Neuronal stem cell (in vitro differentiated cells): ENCODE data around the gene NRG3.

Experiments used
- DNase-seq: peaks from one replicate; pipeline ENCODE4 v3.0.0-alpha.2; 2013; ENCODE audit warnings: low spot score
- H2AFZ ChIP-seq: one replicate; pipeline ENCODE4 v1.6.1; 2013; ENCODE audit warnings: mild to moderate bottlenecking, low read length, inconsistent platforms
- H2AK5ac ChIP-seq: 2 replicates; pipeline ENCODE4 v1.6.1; 2013; ENCODE audit warnings: low read depth, mild to moderate bottlenecking, inconsistent platforms, low read length, moderate library complexity, mixed read lengths
- H2BK120ac ChIP-seq: 2 replicates; pipeline ENCODE4 v1.6.1; 2013; ENCODE audit warnings: low read depth, mild to moderate bottlenecking, inconsistent platforms, low read length, moderate library complexity, mixed read lengths
- H2BK12ac ChIP-seq: one replicate; pipeline ENCODE4 v1.6.1; 2013; ENCODE audit warnings: low read length, inconsistent platforms
- H2BK15ac ChIP-seq: 2 replicates; pipeline ENCODE4 v1.6.1; 2013; ENCODE audit warnings: mild to moderate bottlenecking, low read length, inconsistent platforms, mixed read lengths
- H2BK5ac ChIP-seq: one replicate; pipeline ENCODE4 v1.6.1; 2013; ENCODE audit warnings: inconsistent platforms, mild to moderate bottlenecking, low read length, moderate library complexity
- H3K14ac ChIP-seq: one replicate; pipeline ENCODE4 v1.6.1; 2013; ENCODE audit warnings: low read length, inconsistent platforms
- H3K18ac ChIP-seq: 2 replicates; pipeline ENCODE4 v1.6.1; 2013; ENCODE audit warnings: low read length, inconsistent platforms
- H3K23ac ChIP-seq: 2 replicates; pipeline ENCODE4 v1.6.1; 2013; ENCODE audit warnings: low read depth, mild to moderate bottlenecking, mixed read lengths, low read length, inconsistent platforms; ENCODE audit not compliant: poor library complexity
- H3K27ac ChIP-seq: replicated peaks from 3 replicates; pipeline ENCODE4 v1.5.1; 2013; ENCODE audit warnings: low read length, inconsistent platforms
- H3K27me3 ChIP-seq, 3 experiments: 2 replicates each; pipeline ENCODE4 v1.6.1; 2013; ENCODE audit warnings: low read length in 3 of 3, mild to moderate bottlenecking in 2 of 3, inconsistent platforms in 1 of 3, low read depth in 1 of 3, mixed read lengths in 1 of 3, moderate library complexity in 1 of 3; ENCODE audit not compliant: control insufficient read depth in 3 of 3, insufficient read depth in 3 of 3
- H3K36me3 ChIP-seq, 2 donors: replicated peaks in 1 of 2; 2 replicates each; pipeline ENCODE4 v1.6.1; 2013; ENCODE audit warnings: low read length in 2 of 2; ENCODE audit not compliant: control insufficient read depth in 2 of 2, insufficient read depth in 2 of 2
- H3K4ac ChIP-seq: 2 replicates; pipeline ENCODE4 v1.6.1; 2013; ENCODE audit warnings: inconsistent platforms, mild to moderate bottlenecking, low read length, moderate library complexity
- H3K4me1 ChIP-seq, 2 donors: 1 replicate in 1 of 2; 2 replicates in 1 of 2; pipeline ENCODE4 v1.6.1; 2013; ENCODE audit warnings: low read length in 2 of 2, low read depth in 1 of 2; ENCODE audit not compliant: control insufficient read depth in 2 of 2, insufficient read depth in 1 of 2
- H3K4me2 ChIP-seq: one replicate; pipeline ENCODE4 v1.6.1; 2013; ENCODE audit warnings: mild to moderate bottlenecking, low read length, inconsistent platforms; ENCODE audit not compliant: insufficient read depth, poor library complexity, severe bottlenecking
- H3K4me3 ChIP-seq, 2 donors: 2 replicates each; pipeline ENCODE4 v1.5.1; 2013; ENCODE audit warnings: low read length in 2 of 2, mild to moderate bottlenecking in 2 of 2, inconsistent platforms in 1 of 2, moderate library complexity in 1 of 2
- H3K79me1 ChIP-seq: one replicate; pipeline ENCODE4 v1.6.1; 2013; ENCODE audit warnings: low read depth, mild to moderate bottlenecking, inconsistent platforms, low read length, moderate library complexity
- H3K9ac ChIP-seq: one replicate; pipeline ENCODE4 v1.6.1; 2013; ENCODE audit warnings: mild to moderate bottlenecking, low read depth, low read length, inconsistent platforms; ENCODE audit not compliant: poor library complexity
- H3K9me3 ChIP-seq, 2 donors: replicated peaks in 1 of 2; 2 replicates each; pipeline versions ENCODE3 to v1.6.1; 2013; ENCODE audit warnings: low read length in 2 of 2, mild to moderate bottlenecking in 2 of 2, inconsistent platforms in 1 of 2, low read depth in 1 of 2, mixed read lengths in 1 of 2, moderate library complexity in 1 of 2; ENCODE audit not compliant: control insufficient read depth in 2 of 2, insufficient read depth in 1 of 2
- H4K8ac ChIP-seq: one replicate; pipeline ENCODE4 v1.6.1; 2013; ENCODE audit warnings: low read depth, mild to moderate bottlenecking, inconsistent platforms, low read length, moderate library complexity
- H4K91ac ChIP-seq: one replicate; pipeline ENCODE4 v1.6.1; 2013; ENCODE audit warnings: low read length, low read depth, mild to moderate bottlenecking, inconsistent platforms; ENCODE audit not compliant: poor library complexity
- WGBS, 2 donors: extraction: QIAGEN DNeasy Blood & Tissue Kit; methylation state at CpG; one replicate each; pipeline ENCODE4 v1.1.7; 2013; ENCODE audit warnings: missing lambda C conversion rate in 2 of 2, mixed read lengths in 1 of 2; ENCODE audit not compliant: insufficient read length in 2 of 2, insufficient replicate concordance in 1 of 2; ENCODE audit errors: extremely low coverage in 2 of 2; 5-methylcytosine and 5-hydroxymethylcytosine counted together

Gene NRG3

DNA sequence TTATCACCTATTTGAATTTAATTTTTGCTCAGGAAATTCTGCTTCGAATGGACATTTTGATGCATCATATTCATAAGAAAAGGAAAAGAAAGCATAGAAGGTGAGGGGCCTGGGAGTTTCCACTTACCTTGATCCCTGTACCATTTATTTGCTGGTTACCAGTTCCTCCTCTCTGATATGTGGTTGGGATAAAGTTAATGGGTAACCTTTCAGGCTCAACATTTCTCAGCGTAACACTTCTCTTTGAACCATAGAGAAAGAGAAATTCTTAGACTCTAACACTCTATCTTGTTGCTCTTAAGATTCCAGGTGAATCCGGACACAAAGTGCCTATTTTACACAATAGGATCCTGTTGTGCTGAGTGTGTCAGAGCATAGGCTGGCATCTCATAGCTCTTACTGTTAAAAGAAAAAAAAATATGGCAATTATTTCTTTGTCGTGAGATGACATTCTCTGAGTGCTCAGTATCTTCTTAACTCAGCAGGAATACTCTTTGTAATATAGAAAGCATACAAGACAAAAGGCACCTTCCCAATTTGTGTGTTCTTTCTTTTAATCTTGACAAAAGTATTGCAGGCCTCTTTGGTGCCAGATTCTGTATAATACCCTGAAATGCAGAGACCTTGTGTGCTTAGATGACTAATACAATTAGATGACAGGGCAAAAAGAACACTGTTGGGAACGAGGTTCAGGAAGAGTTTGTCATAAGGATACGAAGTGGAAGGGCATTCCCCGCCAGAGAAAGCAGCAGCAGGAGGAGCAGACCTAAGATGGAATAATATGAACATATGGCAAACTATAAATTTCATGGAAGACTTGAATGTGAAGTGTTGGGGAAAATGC is 689.6 kb downstream of the NRG3 start:
- H3K23ac ChIP-seq, result no peak overlapping the region
- no peaks in the 10 kb centered on the region for H3K79me1 ChIP-seq
- no peak overlapping the region for H3K18ac ChIP-seq
- no peak overlapping the region for H4K91ac ChIP-seq
- H3K9me3 ChIP-seq, result peaks cover 0 to 5% of the 10 kb centered on the region in 2 donors
- no peak overlapping the region for H2BK5ac ChIP-seq
- no peak overlapping the region for H2AK5ac ChIP-seq
- H3K36me3 ChIP-seq, result no peaks in the 10 kb centered on the region
- H3K4me2 ChIP-seq, result no peak overlapping the region
- H2BK120ac ChIP-seq, result no peak overlapping the region
- DNase-seq, result no peak
- no peak overlapping the region for H3K14ac ChIP-seq
- H3K4me3 ChIP-seq, result no peak overlapping the region
- no peak overlapping the region for H3K27ac ChIP-seq
- no peak overlapping the region for H2BK15ac ChIP-seq
- H2BK12ac ChIP-seq, result no peak overlapping the region
- no peak overlapping the region for H3K4ac ChIP-seq
- H4K8ac ChIP-seq, result no peak overlapping the region
- no peak overlapping the region for H3K9ac ChIP-seq
- peaks cover 2 to 5% of the 10 kb centered on the region in 2 donors for H3K4me1 ChIP-seq
- no CpG with 5 or more reads among the region's 7 CpGs for WGBS, 2 donors
- peak overlapping the region; percentile 36 for H2AFZ ChIP-seq
- H3K27me3 ChIP-seq, result no peaks in the 10 kb centered on the region

DNA sequence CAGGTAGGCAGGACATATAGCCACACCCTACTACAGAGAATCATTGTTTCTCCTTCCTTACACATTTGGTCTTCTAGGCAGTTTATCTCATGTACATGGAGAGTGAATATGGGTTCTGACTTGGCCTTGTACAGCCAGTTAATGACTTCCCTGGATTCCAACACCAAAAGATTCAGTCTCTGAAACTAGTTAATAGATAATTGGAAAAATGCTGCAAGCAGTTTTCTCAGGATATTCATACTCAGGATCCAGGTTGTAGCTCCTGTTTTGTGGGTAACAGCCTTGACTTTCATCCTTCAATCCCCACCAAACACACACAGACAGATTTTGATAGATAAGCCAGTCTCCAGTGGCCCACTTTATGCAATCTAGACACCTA is 690.2 kb downstream of the NRG3 start:
- Histone ChIP-seq H3K9ac (no peak overlapping the region), H2AFZ (peak overlapping the region; percentile 36), H3K4ac (no peak overlapping the region), H4K8ac (no peak overlapping the region), H3K23ac (no peak overlapping the region), H2BK15ac (no peak overlapping the region), H3K27ac (no peak overlapping the region), H4K91ac (no peak overlapping the region), H3K27me3 (no peaks in the 10 kb centered on the region), H2BK120ac (no peak overlapping the region), H3K18ac (no peak overlapping the region), H3K9me3 (peaks cover 0 to 5% of the 10 kb centered on the region in 2 donors), H3K4me3 (no peak overlapping the region), H3K79me1 (no peaks in the 10 kb centered on the region), H2BK5ac (no peak overlapping the region), H3K4me1 (peaks cover 2 to 5% of the 10 kb centered on the region in 2 donors), H3K36me3 (no peaks in the 10 kb centered on the region), H2AK5ac (no peak overlapping the region), H3K4me2 (no peak overlapping the region), H2BK12ac (no peak overlapping the region), H3K14ac (no peak overlapping the region)
- DNase-seq, result no peak

DNA sequence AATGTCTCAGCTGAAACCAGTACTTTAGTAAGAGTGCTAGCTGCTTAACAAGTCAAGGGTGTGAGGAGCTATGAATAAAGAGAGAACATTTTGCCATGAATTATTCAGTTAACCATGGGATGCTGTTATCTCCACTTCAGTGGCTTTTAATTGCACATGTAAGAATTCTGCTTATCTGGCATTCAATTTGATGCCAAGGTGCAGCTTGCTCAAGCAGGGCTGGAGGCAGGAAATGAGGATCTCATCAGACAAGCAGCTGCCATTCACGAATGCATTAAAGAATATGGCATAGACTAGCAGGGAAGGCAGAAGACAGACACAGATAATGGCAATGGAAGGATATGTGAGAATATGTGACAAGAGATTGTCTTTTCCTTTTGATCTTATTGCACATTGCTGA is 697.8 kb downstream of the NRG3 start:
- DNase-seq, result peak; percentile 8
- WGBS, 2 donors, result no CpG with 5 or more reads among the region's 1 CpG
- Histone ChIP-seq H3K4me1 (peaks cover 4 to 44% of the 10 kb centered on the region in 2 donors), H3K4me3 (no peak overlapping the region), H3K27me3 (no peaks in the 10 kb centered on the region), H4K8ac (no peak overlapping the region), H3K14ac (no peak overlapping the region), H3K79me1 (no peaks in the 10 kb centered on the region), H3K4ac (no peak overlapping the region), H3K9ac (no peak overlapping the region), H3K18ac (no peak overlapping the region), H3K23ac (no peak overlapping the region), H2BK5ac (no peak overlapping the region), H3K36me3 (no peaks in the 10 kb centered on the region), H3K27ac (no peak overlapping the region), H2BK15ac (no peak overlapping the region), H3K9me3 (peaks cover 0 to 5% of the 10 kb centered on the region in 2 donors), H3K4me2 (no peak overlapping the region), H2BK12ac (no peak overlapping the region), H2AK5ac (no peak overlapping the region), H4K91ac (no peak overlapping the region), H2AFZ (no peak overlapping the region), H2BK120ac (no peak overlapping the region)

DNA sequence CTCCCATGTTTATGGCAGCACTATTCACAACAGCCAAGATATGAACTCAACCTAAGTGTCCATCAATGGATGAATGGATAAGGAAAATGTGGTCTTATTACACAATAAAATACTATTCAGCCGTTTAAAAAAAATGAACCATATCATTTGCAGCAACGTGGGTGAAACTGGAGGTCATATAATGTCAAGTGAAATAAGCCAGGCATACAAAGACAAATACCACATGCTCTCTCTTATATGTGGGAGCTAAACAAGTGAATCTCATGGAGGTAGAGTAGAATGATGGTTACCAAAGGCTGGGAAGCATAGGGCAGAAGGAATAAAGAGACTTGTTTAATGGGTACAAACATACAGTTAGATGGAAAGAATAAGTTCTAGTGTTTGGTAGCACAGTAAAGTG is 699.1 kb downstream of the NRG3 start:
- Histone ChIP-seq H3K4me1 (peaks cover 4 to 44% of the 10 kb centered on the region in 2 donors), H3K9me3 (peaks cover 0 to 2% of the 10 kb centered on the region in 2 donors), H3K4me3 (no peak overlapping the region), H2AFZ (no peak overlapping the region), H3K4me2 (no peak overlapping the region), H2AK5ac (no peak overlapping the region), H3K36me3 (no peaks in the 10 kb centered on the region), H4K8ac (no peak overlapping the region), H3K4ac (no peak overlapping the region), H3K79me1 (no peaks in the 10 kb centered on the region), H3K27me3 (no peaks in the 10 kb centered on the region), H4K91ac (no peak overlapping the region), H3K27ac (no peak overlapping the region), H2BK15ac (no peak overlapping the region), H3K18ac (no peak overlapping the region), H3K9ac (no peak overlapping the region), H3K23ac (no peak overlapping the region), H2BK12ac (no peak overlapping the region), H2BK5ac (no peak overlapping the region), H2BK120ac (no peak overlapping the region), H3K14ac (no peak overlapping the region)
- no CpG with 5 or more reads among the region's 2 CpGs for WGBS, 2 donors
- DNase-seq, result no peak
